CD4-positive, alpha-beta T cell treated with Interleukin-4 for 4 hours (primary cell): ENCODE measurements around the gene CLN5.
"Not testable (repeated sequence)": the region's sequence is repeated elsewhere in the genome, so short reads cannot be mapped to it uniquely, and the experiment has no call there.

Experiments
- DNase-seq: peaks from one replicate; pipeline ENCODE4 v3.0.0-alpha.2; 2020

CLN5 gene

DNA sequence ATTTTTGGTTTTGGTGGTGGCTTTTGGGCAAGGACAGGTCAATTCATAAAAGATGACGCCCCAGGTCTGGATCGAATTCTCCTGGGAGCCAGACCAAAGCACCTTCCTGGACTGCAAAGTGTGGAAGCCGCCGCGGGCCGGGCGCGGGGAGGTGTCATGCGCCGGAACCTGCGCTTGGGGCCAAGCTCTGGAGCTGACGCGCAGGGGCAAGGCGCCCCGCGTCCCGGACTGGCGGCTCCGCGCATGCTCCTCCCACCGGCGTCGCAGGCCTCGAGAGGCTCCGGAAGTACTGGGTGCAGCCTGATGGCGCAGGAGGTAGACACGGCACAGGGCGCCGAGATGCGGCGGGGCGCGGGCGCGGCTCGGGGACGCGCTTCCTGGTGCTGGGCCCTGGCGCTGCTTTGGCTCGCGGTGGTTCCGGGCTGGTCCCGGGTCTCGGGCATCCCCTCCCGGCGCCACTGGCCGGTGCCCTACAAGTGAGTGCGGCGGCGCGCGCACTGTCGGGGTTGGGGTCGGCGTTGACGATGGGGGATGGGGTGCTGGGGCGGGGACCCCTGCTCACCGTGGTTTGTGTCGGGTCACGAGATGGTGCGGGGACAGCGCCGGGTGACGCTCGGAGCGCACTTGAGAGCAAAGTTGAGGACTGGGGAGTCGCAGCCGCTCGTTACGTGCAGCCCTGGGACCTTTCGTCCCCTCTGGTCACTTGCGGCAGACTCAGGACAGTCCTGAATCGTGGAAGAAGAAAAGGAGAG lies at the start of gene CLN5:
Gene CLN5 (plus strand): TSS at position 286 of the 752 bp plus-strand sequence. CDS start 18 bp downstream, at position 304.
- DNase-seq = peak; percentile 95

DNA sequence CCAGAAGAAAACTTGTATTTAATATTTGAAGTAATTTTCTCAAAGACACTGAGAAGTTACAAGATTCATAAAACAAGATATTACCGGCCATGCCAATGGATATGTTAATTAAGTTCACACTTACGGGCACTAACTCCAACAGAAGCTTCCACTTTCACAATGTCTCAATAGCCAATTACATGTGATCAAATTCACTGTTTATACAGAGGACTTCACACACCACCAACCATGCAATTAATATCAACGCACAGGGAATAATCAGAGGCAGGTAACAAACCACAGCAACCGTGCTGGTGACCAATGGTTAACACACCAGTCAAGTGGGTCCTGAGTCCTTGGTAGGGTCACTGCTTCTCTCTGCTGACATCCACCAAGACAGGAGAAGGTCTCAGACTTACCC lies 49.5 kb upstream of the CLN5 start:
- DNase-seq = no peak

DNA sequence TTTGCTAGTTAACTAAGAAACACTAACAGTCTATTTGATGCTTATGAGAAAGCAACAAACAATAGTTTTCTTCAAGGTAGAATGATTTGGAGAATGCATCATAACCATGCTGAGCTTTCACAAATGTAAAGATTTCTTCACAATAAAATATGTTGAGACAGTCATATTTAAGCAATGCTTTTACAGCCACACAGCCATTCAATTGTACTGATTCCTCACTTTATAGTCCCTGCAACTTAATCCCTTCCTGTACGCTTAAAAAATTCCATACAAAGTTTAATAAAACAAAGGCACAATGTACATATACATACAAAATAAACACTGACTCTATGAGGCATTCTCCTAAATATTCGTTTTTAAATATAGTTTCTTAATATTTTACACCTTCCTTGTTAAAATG lies 48.2 kb upstream of the CLN5 start:
- no peak for DNase-seq

DNA sequence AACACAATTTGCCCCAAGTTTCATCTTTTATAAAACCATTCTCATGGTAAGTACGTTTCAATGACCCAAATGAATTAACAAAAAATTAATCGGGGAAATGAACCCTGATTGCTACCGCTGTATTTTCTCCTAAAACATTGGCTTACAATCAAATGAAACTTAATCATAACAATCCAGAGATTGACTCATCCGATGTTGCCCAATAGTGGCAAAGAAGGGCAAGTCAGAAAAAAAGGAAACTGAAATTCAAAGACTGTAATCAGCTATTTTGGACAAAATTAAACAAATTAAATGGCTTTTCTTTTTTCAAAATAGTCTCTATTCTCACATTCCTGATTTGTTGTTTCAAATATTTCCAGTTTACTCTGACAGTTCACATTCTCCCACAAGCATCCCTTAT lies 47.4 kb upstream of the CLN5 start:
- DNase-seq = no peak

DNA sequence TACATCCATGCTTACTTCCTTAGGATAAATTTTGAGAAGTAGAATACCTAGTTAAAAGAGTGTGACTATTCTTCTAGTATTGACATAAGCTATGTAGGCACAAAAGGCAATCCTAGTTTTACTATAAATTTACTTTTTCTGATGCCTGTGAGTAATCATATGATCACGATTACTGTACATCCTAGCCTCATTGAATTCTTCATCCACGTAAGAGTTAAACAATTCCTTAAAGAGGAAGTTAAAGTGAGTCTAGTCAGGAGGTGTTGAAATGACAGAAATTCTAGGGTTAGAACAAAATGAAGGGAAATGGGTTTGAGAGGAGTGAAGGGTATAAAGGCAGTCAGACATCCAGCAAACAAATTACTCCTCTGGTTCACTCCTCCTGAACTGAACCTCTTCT lies 43.7 kb upstream of the CLN5 start, which contains the start of gene ACOD1:
Gene ACOD1 (plus strand): TSS at position 363 of the 400 bp plus-strand sequence. CDS start 48 bp downstream, outside the sequence.
- no peak for DNase-seq

DNA sequence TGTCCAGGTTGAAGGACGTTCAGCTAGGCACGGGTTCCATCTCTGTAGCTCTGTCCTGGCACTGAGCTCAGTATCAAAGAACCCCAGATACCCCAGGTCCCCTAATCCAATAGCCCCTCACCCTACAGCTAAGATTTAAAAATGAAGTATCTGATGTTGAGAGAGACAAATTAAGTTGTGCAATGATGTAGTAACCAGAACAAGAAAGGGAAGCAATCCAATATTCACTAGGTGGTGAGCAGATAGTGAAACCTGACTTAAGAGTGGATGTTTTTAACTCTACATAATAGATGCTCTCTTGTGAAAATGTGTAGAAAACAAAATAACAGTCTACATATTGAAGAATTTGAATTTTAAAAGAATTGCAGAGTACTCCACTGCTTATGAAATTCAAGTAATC lies 41.8 kb upstream of the CLN5 start:
- DNase-seq = no peak

DNA sequence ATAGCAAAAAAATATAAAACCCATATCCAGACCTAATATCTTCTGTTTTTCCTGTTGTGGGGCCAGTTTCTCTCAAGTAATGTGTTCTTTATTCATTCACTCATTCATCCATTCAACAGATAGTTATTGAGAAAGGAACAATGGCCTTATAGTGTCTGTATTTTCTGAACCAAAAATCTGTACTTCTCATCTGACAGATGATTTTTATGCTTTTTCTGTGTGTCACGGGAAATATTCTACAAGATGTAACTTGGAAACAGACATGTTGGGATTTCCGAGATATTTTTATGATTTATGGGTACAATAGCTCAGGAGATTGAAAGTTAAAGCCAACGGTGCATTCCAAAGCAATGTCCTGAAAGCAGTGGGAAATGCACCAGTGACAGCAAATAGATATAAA lies 37.9 kb upstream of the CLN5 start:
- no peak for DNase-seq

DNA sequence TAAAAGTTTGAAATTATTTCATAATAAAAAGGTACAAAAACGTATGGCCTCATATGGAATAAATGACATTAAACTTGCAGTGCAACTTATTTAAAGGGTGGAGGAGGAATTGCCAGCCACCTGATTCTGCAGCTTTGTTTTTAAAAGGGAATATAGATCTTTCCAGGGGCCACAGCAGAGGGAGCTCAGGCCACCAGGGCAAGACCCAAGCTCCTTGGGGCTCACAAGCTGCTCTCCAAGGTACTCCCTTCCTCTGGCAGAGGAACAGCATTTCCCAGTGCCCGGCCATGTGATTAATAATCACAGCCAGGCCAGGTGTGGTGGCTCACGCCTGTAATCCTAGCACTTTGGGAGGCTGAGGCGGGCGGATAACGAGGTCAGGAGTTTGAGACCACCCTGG lies 37.3 kb upstream of the CLN5 start:
- no peak for DNase-seq

DNA sequence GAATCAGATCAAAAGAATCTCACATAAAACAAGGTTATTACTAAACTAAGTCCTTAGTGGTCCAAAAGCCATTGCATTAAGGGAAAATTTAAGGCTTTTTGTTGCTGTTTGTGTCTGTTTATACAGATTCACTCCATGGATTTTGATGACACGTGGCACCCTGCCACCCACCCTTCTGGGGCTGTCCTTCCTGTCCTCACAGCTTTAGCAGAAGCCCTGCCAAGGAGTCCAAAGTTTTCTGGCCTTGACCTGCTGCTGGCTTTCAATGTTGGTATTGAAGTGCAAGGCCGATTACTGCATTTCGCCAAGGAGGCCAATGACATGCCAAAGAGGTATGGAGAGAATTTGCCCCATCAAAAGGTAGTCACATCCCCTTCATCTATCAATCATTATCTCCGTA lies 36.7 kb upstream of the CLN5 start:
- no peak for DNase-seq

DNA sequence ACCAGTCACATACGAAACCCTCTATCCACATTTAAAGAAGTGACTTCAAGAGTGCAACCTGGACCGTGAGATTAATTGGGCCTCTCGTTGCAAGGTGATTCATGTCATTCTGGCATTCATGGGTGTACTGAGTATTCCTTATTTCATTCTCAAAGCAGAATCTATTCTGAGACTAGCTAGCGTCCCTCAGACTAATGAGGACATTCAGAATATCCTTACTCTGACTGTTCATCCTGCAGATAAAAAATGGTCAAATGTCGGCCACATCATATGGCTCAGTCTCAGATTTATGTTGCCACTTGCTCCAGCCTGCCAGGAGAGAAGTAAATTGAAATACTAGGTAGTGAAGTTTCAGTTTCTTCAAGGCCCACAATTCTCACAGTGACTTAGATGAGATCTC lies 36.2 kb upstream of the CLN5 start:
- DNase-seq = no peak

DNA sequence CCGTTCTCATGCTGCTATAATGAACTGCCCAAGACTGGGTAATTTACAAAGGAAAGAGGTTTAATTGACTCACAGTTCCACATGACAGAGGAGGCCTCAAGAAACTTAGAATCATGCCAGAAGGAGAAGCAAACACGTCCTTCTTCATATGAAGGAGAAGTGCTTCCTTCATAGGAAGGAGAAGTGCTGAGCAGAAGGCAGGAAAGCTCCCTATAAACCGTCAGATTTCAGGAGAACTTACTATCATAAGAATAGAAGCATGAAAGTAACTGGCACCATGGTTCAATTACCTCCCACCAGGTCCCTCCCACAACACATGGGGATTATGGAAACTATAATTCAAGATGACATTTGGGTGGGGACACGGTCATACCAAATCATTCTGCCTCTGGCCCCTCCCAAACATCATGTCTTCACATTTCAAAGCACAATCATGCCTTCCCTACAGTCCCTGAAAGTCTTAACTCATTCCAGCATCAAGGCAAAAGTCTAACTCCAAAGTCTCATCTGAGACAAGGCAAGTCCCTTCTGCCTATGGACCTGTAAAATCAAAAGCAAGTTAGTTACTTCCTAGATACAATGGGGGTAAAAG lies 32.9 kb upstream of the CLN5 start:
- DNase-seq = no peak

DNA sequence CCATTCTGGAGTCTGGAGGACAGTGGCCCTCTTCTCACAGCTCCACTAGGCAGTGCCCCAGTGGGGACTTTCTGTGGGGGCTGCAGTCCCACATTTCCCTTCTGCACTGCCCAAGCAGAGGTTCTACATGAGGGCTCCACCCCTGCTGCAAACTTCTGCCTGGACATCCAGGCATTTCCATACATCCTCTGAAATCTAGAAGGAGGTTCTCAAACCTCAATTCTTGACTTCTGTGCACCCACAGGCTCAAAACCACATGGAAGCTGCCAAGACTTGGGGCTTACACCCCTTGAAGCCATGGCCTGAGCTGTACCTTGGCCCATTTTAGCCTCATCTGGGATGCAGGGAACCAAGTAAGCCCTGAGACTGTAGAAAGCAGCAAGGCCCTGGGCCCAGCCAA lies 32.1 kb upstream of the CLN5 start:
- DNase-seq = not testable (repeated sequence)

DNA sequence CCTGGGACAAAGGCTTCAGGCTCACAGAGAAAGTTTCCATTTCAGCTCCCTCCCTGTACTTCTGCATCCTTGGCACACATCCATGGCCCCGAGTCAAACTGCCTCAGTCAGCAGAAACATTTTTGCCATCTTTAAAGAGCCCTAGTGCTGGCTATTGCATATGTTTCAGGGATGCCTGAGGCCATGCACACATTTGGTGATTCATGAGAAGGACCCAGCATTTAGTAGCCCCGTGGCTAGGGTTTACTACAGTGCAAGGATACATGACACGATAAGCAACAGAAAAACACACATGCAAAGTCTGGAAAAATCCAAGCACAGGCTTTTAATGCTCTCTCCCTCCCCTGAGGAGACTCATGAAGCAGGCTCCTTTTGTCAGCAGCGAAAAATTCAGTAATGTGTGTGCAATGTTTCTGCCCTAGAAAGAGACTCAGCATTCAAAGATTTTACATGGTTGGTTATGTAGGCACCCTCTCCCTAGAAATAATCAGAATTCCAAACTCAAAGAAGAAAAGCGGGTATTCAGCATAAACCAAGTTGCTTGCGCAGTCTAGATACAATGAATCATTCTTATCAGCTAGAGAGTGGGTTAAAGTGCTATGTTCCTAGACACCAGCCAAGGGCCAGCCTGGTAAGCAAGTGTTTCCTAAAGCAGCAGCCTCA lies 26.0 kb upstream of the CLN5 start:
- DNase-seq = no peak

DNA sequence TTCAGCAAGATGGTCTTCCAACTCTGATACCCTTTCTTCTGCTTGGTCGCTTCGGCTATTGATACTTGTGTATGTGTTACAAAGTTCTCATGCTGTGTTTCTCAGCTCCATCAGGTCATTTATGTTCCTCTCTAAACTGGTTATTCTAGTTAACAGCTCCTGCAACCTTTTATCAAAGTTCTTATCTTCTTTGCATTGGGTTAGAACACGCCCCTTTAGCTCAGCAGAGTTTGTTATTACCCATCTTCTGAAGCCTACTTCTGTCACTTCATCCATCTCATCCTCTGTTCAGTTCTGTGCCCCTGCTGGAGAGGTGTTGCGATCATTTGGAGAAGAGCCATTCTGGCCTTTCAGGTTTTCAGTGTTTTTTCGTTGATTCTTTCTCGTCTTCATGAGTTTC lies 24.9 kb upstream of the CLN5 start:
- DNase-seq = no peak

DNA sequence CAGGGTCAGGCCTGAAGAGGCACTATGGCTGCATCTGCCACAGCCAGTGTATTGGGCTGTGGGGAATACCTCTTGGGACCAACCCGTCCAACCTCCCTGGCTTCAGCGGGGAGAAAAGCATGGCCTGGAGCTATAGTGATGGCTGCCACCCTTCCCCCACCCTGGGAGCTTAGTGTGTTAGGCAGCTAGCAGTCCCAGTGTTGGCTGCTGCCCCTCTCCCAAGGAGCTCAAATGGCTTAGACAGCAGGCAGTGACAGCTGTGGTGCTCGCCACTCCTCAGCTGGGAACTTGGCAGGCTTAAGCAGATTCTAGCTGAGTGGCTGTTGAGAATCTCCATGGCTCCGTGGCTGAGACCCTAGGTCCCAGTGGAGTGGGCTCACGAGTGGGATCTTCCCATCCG lies 23.8 kb upstream of the CLN5 start:
- no peak for DNase-seq

DNA sequence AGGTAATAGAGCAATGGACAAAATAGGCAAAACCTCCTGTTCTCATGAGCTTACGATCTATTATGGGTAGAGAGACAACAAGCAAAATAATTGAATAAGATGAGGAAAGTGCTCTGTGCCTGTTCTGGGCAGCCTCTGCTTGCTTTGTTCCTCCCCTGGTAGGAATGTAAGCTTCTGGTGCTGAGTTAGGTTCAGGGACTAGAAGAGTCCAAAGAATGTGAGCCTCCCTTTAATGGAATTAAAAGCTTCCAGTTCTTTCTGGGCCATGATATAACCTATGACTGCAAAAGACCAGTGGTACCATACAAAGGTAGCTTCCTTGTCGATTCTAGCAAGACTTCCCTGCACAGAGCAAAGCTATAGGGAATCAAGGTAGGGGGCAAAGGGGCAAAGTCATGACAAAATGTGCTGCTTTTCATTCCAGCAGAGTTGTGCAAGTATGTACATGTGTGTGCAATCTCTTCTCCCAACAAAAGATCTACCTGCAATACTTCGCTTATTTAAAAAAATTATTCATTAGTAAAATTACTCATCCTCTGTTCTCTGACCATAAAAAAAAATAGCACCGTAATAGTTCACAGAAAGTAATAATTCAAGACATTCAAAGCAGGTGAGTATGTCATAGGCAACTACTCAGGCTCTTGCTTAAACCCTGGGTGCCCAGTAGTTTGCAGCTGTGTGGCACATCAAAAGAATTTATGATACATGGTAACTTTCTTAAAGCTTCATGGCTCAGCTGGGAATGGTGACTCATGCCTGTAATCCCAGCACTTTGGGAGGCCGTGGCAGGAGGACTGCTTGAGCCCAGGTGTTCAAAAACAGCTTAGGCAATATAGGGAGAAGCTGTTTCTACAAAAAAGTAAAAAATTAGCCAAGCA lies 22.2 kb upstream of the CLN5 start:
- no peak for DNase-seq

DNA sequence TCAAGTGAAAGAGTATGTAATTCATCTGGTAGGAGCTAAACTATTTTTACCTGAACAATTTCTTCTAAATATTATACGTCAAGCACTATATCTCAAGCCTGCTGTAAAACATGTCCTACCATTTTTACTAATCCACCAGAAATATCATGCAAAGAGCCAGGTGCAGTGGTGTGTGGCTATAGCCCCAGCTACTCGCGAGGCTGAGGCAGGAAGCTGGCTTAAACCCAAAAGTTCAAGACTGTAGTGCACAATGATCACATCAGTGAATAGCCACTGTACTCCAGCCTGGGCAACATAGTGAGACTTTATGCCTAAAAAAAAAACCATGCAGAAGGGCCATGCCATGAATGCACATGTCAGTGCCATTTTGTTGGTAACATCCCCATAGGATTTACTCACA lies 20.7 kb upstream of the CLN5 start:
- DNase-seq = no peak

DNA sequence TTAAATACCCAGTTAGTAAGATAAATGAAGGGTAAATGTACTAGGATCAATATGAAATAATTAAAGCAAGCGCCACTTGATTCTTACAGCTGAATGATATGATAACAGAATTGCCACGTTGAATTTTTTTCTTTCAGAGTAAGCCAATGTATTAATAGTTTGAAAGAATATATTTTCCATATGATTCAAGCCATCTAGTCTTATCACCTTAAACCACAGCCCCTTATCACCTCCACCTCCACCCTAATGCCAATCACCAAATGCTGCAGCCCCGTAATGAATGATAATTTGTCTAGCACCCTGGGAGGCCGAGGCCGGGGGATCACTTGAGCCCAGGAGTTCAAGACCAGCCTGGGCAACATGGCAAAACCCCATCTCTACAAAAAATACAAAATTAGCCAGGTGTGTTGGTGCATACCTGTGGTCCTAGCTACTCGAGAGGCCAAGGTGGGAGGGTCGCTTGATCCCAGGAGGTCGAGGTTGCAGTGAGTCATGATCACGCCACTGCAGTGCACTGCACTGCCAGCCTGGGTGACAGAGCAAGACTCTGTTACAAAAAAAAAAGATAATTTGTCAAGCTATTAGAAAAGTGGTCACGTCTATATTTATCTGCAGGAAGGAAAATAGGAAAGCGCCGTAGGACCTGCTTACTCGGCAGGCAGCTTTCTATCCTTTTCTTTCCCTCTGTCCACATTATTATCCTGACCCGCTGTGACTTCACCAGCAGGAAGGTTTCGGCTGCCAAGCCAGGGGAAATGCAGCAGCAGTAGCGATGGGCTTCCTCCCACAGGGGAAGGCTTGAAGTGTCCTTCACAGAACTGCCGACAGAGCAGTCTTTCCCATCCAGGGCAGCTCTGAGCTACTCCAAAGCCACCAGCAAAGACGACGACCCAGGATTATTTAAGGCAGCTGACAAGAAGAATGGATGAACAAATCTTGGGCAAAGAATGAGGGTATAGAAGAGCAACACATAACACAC lies 19.7 kb upstream of the CLN5 start:
- DNase-seq = no peak

DNA sequence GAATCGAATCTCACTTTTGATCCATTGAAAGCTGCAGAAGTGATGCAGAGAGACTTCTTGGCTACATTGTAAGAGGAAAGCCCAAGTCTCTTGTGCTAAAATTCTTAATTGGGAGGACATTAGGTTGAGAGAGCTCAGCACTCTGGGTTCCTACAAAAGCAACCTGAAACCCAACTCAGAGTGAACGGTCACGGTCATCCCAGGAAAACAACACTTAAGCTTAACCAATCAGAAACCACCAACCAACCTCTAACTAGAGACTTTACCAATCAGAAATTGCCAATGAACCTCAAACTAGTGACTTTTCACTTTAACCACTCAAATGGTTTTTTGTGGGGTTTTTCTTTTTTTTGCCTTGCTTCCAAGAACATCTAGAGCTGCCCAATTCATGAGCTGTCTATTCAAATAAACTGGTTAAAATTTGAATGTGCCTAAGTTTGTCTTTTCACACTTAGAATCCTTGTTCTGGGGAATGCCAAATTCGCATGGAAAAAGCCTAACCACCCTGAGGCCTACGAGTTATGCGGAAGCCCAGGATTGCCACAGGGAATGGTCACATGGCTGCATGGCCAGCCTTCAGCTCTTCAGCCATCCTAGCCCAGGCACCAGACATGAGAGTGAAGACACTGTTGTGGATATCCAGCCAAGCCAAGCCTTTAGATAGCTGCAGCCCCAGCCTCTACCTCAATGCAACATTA lies 17.8 kb upstream of the CLN5 start:
- DNase-seq = no peak

DNA sequence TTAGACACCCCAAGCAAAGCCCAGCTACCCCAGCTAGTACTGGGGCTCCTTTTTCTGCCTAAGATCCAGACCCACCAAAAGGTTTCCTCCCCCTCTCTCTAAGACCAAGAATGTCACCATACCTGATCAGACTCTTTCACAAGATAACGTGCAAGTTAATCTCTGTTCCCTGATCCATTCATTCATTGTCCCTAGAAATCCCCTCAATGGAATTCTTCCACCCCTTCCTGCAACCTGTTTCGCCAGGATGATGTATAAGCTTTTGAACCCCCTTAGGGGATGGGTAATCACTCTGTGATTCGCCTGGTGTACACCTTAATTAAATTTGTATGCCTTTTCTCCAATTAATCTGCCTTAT lies 17.3 kb upstream of the CLN5 start:
- DNase-seq = no peak

DNA sequence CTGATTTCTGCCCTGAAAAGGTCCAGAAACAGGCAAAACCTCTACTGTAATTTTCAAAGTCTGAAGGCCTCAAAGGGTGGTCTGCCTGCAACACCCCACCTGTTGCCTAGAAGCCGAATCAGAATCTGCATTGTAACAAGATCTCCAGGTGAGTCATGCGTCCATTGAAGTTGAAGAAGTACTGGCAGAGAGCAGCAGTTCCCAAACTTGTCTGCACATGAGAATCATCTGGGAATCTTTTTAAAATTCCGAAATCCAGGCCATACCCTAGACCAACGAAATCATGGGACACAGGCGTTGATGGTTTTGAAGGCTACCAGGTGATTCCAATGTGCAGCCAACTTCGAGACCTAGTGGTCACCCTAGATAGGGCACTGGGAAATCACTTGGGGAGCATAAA lies 16.0 kb upstream of the CLN5 start:
- DNase-seq = no peak
